Measurements from ENCODE around the gene ENDOV.

DNA sequence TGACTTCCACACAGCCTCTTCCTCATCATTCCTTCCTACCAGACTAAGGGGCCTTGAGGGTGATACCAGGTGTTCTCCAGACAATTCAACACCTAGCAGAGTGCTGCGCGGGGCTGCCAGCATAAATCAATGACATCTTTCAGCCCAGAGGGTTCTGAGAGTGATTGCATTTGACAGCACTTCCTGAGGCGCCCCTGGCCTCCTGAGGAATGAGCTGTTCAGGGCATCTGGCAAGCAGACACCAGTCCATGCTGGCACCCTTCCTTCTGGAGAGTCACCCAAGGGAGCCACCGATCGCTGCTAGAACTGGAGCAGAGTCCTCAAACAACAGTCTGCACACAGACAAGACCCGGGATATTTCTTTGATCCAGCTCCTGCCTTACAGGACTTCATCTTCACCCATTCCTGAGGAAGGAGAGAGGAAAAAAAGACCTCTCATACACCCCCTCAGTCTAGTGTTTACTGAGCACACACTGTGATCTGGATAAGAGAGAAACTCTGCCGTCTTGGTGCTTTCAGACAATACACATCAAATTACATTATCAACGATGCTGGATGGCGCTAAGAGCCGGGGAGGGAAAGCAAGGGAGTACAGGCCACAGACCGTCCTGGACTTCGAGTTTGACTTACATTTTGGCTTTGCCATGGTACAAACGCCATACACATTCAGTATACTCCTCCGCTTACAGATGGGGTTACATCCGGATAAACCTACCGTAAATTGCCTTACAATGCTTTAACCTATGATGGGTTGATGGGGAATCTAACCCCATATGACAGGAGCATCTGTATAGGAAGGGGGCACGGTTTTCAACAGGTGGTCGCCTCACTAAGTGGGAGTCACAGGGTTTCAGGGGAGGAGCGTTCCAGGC, 38.4 kb downstream of the ENDOV start:
- TF ChIP-seq ARNT (IDR thresholded peaks at IDR 0.05) (no peak), FOXK2 (IDR thresholded peaks at IDR 0.05) (no peak), NFRKB (IDR thresholded peaks at IDR 0.05) (no peak), SP1 (IDR thresholded peaks at IDR 0.05) (no peak), BHLHE40 (IDR thresholded peaks at IDR 0.05; ENCODE audit: borderline replicate concordance) (no peak), L3MBTL2 (conservative IDR thresholded peaks at IDR 0.05) (no peak), SUZ12 (IDR thresholded peaks at IDR 0.05) (no peak), CTBP1 (IDR thresholded peaks at IDR 0.05; ENCODE audit: borderline replicate concordance) (no peak), ZNF384 (IDR thresholded peaks at IDR 0.05) (no peak), FOXM1 (IDR thresholded peaks at IDR 0.05; ENCODE audit: borderline replicate concordance) (no peak), ELF4 (IDR thresholded peaks at IDR 0.05) (no peak), LEF1 (IDR thresholded peaks at IDR 0.05; ENCODE audit: borderline replicate concordance) (no peak)
- TF ChIP-seq, protein P1, sequence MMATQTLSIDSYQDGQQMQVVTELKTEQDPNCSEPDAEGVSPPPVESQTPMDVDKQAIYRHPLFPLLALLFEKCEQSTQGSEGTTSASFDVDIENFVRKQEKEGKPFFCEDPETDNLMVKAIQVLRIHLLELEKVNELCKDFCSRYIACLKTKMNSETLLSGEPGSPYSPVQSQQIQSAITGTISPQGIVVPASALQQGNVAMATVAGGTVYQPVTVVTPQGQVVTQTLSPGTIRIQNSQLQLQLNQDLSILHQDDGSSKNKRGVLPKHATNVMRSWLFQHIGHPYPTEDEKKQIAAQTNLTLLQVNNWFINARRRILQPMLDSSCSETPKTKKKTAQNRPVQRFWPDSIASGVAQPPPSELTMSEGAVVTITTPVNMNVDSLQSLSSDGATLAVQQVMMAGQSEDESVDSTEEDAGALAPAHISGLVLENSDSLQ (IDR thresholded peaks at IDR 0.05): no peak
